Measurements from ENCODE around the gene SYCE3.
"Not testable (repeated sequence)": the region's sequence is repeated elsewhere in the genome, so short reads cannot be mapped to it uniquely, and the experiment has no call there.

SYCE3 gene

GRCh38 chr22:50529416-50529896 lies 33.3 kb downstream of the SYCE3 start:
- no peak for DNase-seq

DNA sequence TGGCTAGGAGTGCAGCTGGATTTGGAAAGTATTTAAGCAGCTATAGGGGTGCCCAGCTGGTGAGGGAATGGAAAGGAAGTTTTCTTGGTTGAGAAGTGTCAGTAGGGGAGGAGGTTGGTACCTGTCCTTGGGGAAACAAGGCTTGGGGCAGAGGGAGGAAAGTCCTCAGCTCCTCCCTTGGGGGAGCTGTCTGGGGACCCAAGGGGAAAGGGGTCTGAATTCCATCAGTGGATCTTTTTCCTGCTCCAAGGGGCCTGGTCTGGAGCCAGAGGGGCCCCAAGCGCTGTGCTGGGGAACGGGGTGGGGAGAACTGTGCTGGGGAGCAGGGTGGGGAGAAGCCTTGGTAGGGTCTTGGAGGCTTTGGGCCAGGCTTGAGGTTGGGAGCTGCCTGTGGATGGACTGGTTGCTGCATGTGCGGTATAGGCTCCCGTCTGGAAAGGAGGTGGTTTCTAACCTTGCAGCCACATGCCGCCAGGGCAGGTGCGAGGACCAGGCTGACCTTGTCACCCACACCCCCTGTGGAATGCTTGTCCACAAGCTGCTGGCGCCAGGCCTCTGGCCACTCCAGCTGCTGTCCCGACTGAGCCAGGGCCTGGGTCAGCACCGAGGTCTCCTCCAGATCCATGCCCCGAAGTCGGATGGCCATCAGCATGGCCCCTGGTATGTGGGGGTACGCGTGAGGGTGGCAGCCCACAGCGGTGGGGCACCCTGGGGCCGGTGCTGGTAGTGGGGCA lies 33.9 kb downstream of the SYCE3 start:
- no peak for DNase-seq

GRCh38 chr22:50527921-50528681 lies 34.6 kb downstream of the SYCE3 start:
- no peak for DNase-seq

- DNase-seq, result no peak
These were observed 35.6 kb downstream of the SYCE3 start for GRCh38 chr22:50526834-50527801.

GRCh38 chr22:50526108-50526833 lies 36.4 kb downstream of the SYCE3 start:
- DNase-seq, result peak; percentile 69

GRCh38 chr22:50525858-50526107 lies 36.9 kb downstream of the SYCE3 start:
- DNase-seq, result no peak

- peak; percentile 96 for DNase-seq
These were observed 37.4 kb downstream of the SYCE3 start, which contains the start of gene SCO2 for GRCh38 chr22:50525104-50525857. Gene SCO2, minus strand, starts transcription at chr22:50525598. Its CDS starts 1,187 bp downstream, at chr22:50524411.

DNA sequence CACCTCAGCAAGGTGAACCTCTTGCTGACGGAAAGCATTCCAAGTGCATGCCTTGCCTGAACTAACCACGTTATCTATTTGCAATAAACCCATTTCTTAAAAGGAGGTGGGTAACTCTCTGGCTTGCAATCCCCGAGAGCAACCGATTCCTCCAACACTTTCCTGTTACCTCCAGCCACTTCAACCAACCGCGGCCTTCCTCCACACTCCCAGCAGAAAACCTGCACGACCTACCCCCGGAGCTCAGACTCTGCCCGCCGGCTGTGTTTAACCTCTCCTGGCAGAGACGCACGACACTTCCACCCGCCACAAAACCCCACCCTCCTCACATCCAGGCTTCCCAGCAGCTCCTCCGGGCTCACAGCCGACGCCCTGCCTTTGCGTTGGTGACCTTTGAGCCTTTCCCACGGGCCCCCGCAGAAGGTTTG lies 38.0 kb downstream of the SYCE3 start:
- DNase-seq, result no peak

GRCh38 chr22:50523806-50524675 lies 38.7 kb downstream of the SYCE3 start:
- no peak for DNase-seq

GRCh38 chr22:50523458-50523805 lies 39.3 kb downstream of the SYCE3 start:
- DNase-seq, result no peak

- DNase-seq, result no peak
These were observed 39.8 kb downstream of the SYCE3 start for GRCh38 chr22:50522806-50523438.

DNA sequence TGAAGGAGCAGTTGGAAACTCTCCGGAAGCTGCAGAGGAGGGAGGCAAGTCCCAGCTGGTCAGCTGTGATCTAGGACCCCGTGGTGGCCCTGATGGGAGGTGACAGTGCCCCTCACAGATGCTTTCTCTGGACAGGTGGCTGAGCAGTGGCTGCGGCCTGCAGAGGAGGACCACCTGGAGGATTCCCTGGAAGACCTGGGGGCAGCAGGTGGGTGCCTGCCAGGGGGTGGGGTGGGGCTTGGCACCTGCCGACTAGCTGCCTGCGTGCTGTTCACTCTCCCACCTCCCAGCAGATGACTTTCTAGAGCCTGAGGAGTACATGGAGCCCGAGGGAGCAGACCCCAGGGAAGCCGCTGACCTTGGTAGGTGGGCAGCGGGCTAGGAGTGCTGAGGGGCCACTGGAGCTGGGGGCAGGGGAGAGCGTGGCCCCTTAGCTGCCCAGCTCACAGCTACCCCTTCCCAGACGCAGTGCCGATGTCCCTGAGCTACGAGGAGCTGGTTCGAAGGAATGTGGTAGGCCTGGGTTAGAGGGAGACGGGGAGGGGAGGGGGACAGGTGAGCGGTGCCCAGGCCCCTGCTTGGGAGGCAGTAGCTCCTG lies 40.4 kb downstream of the SYCE3 start:
- DNase-seq, result no peak

DNA sequence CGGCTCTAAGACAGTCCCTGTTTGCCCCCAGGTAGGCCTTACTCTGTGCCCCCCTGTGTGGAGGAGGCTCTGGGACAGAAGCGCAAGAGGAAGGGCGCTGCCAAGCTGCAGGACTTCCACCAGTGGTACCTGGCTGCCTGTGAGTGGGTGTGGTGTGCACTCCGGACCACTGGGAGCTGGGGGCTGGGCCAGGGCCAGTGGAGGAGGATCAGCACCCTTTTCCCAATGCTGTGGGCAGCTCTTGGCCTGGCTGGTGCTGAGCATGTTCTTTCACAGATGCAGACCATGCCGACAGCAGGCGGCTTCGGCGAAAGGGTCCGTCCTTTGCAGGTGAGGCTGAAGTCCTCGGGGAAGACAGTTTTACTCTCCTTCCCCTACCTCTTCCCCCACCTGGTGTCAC lies 41.0 kb downstream of the SYCE3 start:
- no peak for DNase-seq

GRCh38 chr22:50520826-50521453 lies 41.8 kb downstream of the SYCE3 start:
- no peak for DNase-seq

- not testable (repeated sequence) for DNase-seq
These were observed 42.5 kb downstream of the SYCE3 start for GRCh38 chr22:50520184-50520583.

- DNase-seq, result no peak
These were observed 43.6 kb downstream of the SYCE3 start for GRCh38 chr22:50519151-50519550.

DNA sequence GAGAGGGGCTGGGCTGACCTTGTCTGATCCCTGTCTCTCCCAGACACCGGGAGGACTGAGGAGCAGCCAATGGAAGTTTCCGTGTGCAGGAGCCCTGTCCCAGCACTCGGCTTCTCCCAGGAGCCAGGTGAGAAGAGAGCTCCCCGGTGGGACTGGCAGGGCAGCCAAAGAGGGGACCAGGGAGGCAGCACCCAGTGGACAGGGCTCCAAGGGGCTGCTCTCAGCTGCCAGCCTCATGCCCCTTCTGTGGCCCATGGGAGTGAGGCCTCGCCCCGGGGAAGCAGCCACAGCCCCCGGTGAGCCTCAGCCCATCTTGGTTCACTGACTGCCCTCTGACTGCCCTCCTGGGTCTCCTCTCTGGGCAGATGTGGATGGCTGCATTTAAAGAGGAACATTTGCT lies 44.1 kb downstream of the SYCE3 start:
- no peak for DNase-seq

DNA sequence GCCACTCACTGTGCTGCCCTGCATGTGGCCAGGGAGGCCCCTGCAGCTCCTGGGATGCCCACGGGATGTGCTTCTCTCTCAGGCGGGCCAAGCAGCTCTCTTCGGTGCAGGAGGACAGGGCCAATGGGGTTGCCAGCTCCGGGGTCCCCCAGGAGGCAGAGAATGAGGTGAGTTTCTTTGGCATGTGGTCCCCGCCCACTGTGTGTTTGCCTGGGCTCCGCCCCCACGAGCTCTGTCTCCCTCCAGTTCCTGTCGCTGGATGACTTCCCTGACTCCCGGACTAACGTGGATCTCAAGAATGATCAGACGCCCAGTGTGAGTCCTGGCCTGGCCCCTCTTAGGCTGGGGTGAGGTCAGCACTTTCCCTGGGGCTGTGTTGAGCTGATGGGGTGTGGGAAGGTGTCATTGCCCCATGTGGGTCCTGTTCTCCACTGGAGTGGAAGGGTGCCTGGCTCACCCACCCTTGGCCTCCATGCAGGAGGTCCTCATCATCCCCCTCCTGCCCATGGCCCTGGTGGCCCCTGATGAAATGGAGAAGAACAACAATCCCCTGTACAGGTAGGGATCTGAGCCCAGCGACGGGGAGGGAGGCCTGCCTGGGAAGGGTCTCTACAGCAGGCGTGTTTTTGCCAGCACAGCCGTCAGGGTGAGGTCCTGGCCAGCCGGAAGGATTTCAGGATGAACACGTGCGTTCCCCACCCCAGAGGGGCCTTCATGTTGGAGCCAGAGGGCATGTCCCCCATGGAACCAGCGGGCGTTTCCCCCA lies 45.0 kb downstream of the SYCE3 start:
- DNase-seq, result no peak

DNA sequence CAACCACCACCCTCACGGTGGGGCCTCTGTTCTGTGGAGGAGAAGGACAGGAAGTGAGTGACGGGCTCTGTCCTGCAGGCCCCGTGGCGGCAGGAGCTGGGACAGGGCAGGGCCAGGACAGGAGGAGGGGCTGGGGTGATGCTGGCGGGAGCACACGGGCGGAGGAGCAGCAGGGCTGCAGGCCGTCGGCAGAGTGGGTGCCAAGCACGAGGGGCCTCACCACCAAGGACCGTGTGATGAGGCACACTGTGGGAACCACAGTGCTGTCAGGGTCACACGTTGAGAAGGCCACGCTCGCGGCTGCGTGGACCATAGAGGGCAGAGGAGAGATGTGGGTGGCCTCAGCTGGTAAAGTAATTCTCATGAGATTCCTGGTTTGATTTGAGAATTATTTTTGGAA lies 45.8 kb downstream of the SYCE3 start:
- no peak for DNase-seq
